CD4-positive, alpha-beta memory T cell (primary cell): Measurements from ENCODE around the gene PAX3. TPM values are rescaled to one million over a fixed set of nuclear protein-coding genes. Genes with fewer than 3 reads are reported as not detected.

Source experiments
- CTCF ChIA-PET: fragments of 350-600 bp; sonication (Branson Sonifier 250); formaldehyde crosslinking; loops from one replicate; lab custom pipeline; 2021; ENCODE audit warnings: inconsistent platforms; ENCODE audit not compliant: partially characterized antibody; lab: Charles Lee
- POLR2A ChIA-PET: fragments of 350-600 bp; sonication (Branson Sonifier 250); formaldehyde crosslinking; loops from one replicate; lab custom pipeline; 2021; ENCODE audit not compliant: partially characterized antibody; lab: Charles Lee
- DNase-seq, 5 donors: peaks; one replicate each; pipeline versions ENCODE4 v3.0.0 to v3.0.0-alpha.2; 2020 to 2022; ENCODE audit warnings: mixed read lengths in 1 of 5
- H3K27ac ChIP-seq: one replicate; pipeline ENCODE4 v1.7.0; 2013; ENCODE audit warnings: low read depth, low read length
- H3K27me3 ChIP-seq: 2 replicates; pipeline ENCODE4 v1.7.0; 2013; ENCODE audit warnings: mild to moderate bottlenecking, low read length, moderate library complexity; ENCODE audit not compliant: insufficient read depth
- H3K36me3 ChIP-seq: 2 replicates; pipeline ENCODE4 v1.7.0; 2013; ENCODE audit warnings: mild to moderate bottlenecking, low read length, moderate library complexity; ENCODE audit not compliant: insufficient read depth
- H3K4me1 ChIP-seq: 2 replicates; pipeline ENCODE4 v1.7.0; 2013; ENCODE audit warnings: mild to moderate bottlenecking, low read length, moderate library complexity; ENCODE audit not compliant: insufficient read depth
- H3K4me3 ChIP-seq, 2 donors: one replicate each; pipeline ENCODE4 v1.7.0; 2013; ENCODE audit warnings: low read length in 2 of 2, mild to moderate bottlenecking in 1 of 2
- H3K9me3 ChIP-seq, 2 donors: one replicate each; pipeline ENCODE4 v1.7.0; 2013; ENCODE audit warnings: low read length in 2 of 2, control low read depth in 1 of 2; ENCODE audit not compliant: control insufficient read depth in 1 of 2
- H3K27ac Mint-ChIP-seq, 7 donors: one replicate each; pipeline ENCODE4 v1.8.0; 2020 to 2021; ENCODE audit warnings: mixed read lengths in 7 of 7, mild to moderate bottlenecking in 6 of 7, inconsistent platforms in 3 of 7, moderate library complexity in 3 of 7
- H3K27me3 Mint-ChIP-seq, 2 donors: one replicate each; pipeline ENCODE4 v1.8.0; 2020 to 2021; ENCODE audit warnings: mixed read lengths in 2 of 2
- H3K36me3 Mint-ChIP-seq, 2 donors: one replicate each; pipeline ENCODE4 v1.8.0; 2020 to 2021; ENCODE audit warnings: mixed read lengths in 2 of 2, inconsistent platforms in 1 of 2, mild to moderate bottlenecking in 1 of 2
- H3K4me1 Mint-ChIP-seq, 4 donors: one replicate each; pipeline ENCODE4 v1.8.0; 2020 to 2021; ENCODE audit warnings: mixed read lengths in 4 of 4, mild to moderate bottlenecking in 1 of 4
- H3K4me3 Mint-ChIP-seq, 8 donors: one replicate each; pipeline ENCODE4 v1.8.0; 2020 to 2021; ENCODE audit warnings: mixed read lengths in 8 of 8, mild to moderate bottlenecking in 7 of 8, moderate library complexity in 6 of 8, inconsistent platforms in 3 of 8
- H3K9me3 Mint-ChIP-seq, 8 donors: one replicate each; pipeline ENCODE4 v1.8.0; 2020 to 2021; ENCODE audit warnings: mixed read lengths in 8 of 8, mild to moderate bottlenecking in 5 of 8, inconsistent platforms in 3 of 8, moderate library complexity in 1 of 8
- intact Hi-C: fragments of 100-400 bp; cut with micrococcal nuclease; formaldehyde crosslinking; loops from one replicate; pipeline ENCODE4 v1.15.1; 2023
- polyA plus RNA-seq, 2 donors: library from polyadenylated mRNA; unstranded; fragments of 300-500 nt; fragmentation: Illumina TruSeq; gene quantifications; one replicate each; pipeline ENCODE4 v1.2.3, GENCODE V29; 2021
- total RNA-seq, 2 experiments: library from RNA; stranded (reverse); gene quantifications; one replicate each; pipeline ENCODE4 v1.2.3, GENCODE V29; 2021

Gene PAX3
- total and polyA plus RNA-seq, 4 experiments from 2014 or later: not detected

DNA sequence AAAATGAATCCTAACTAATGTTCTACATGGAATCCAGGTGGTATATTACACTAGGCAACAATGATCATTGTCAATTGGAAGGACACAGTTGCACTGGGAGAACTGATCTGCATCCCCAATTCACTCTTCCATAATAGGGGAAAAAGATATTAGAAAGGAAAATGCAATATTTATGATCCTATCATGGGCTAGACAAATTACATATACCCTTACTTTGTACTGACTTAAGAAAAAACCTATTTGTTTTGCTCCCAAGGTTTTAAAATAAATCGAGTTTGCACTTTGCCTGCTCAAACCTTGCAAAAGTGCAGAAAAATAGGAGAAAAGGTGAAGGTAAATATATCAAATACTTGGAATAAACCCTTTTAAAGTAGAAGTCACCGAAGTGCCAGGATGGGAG is 11.0 kb upstream of the PAX3 start:
- POLR2A ChIA-PET: no interaction called here

DNA sequence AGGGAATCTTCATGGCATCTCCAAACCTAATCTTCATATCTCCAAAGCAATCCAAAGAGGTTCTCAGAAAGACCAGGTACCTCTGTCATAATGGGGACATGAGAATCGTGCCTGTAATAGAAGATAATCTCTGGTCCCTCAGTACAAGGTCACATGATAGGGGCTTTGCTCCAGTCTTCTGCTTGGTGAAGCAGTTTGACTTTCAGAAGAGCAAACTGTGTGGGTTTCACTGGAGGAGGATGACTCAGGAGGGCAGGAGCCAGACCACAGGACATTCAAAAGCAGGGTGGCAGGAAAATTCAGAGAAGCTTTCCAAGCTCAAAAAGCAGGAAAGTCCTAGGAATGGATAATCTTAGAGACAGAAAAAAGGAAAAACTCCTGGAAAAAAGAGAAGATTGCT is 10.6 kb upstream of the PAX3 start:
- H3K27ac Mint-ChIP-seq: peak overlapping the region in 1 of 7 donors; percentile 17
- ChIA-PET POLR2A (no interaction called here), CTCF (no interaction called here)
- intact Hi-C loops: no loop called here
- peaks cover 81% of the 10 kb centered on the region for H3K27me3 ChIP-seq
- peaks cover 0 to 3% of the 10 kb centered on the region in 2 donors for H3K36me3 Mint-ChIP-seq
- peaks cover 71 to 83% of the 10 kb centered on the region in 2 donors for H3K27me3 Mint-ChIP-seq
- peaks cover 12 to 33% (median 25%) of the 10 kb centered on the region in 4 donors for H3K4me1 Mint-ChIP-seq
- H3K9me3 Mint-ChIP-seq: peaks cover 0 to 30% (median 6%) of the 10 kb centered on the region in 8 donors
- DNase-seq: no peak
- no peaks in the 10 kb centered on the region for H3K36me3 ChIP-seq
- H3K27ac ChIP-seq: no peak overlapping the region
- peaks cover 44% of the 10 kb centered on the region for H3K4me1 ChIP-seq
- no peaks in the 10 kb centered on the region for H3K9me3 ChIP-seq
- no peak overlapping the region for H3K4me3 ChIP-seq
- no peak overlapping the region for H3K4me3 Mint-ChIP-seq

More for the DNA sequence above, 11.0 kb upstream of the PAX3 start:
- Histone ChIP-seq H3K9me3 (no peaks in the 10 kb centered on the region), H3K27me3 (peaks cover 81% of the 10 kb centered on the region), H3K4me3 (no peak overlapping the region), H3K27ac (no peak overlapping the region), H3K36me3 (no peaks in the 10 kb centered on the region), H3K4me1 (peaks cover 40% of the 10 kb centered on the region)
- peaks cover 11 to 29% (median 23%) of the 10 kb centered on the region in 4 donors for H3K4me1 Mint-ChIP-seq
- peaks cover 0 to 30% (median 6%) of the 10 kb centered on the region in 8 donors for H3K9me3 Mint-ChIP-seq
- intact Hi-C loops: no loop called here
- CTCF ChIA-PET: no interaction called here
- H3K27ac Mint-ChIP-seq: peak overlapping the region in 1 of 7 donors; percentile 35
- no peak overlapping the region for H3K4me3 Mint-ChIP-seq
- peaks cover 0 to 2% of the 10 kb centered on the region in 2 donors for H3K36me3 Mint-ChIP-seq
- DNase-seq: no peak
- peaks cover 71 to 83% of the 10 kb centered on the region in 2 donors for H3K27me3 Mint-ChIP-seq

DNA sequence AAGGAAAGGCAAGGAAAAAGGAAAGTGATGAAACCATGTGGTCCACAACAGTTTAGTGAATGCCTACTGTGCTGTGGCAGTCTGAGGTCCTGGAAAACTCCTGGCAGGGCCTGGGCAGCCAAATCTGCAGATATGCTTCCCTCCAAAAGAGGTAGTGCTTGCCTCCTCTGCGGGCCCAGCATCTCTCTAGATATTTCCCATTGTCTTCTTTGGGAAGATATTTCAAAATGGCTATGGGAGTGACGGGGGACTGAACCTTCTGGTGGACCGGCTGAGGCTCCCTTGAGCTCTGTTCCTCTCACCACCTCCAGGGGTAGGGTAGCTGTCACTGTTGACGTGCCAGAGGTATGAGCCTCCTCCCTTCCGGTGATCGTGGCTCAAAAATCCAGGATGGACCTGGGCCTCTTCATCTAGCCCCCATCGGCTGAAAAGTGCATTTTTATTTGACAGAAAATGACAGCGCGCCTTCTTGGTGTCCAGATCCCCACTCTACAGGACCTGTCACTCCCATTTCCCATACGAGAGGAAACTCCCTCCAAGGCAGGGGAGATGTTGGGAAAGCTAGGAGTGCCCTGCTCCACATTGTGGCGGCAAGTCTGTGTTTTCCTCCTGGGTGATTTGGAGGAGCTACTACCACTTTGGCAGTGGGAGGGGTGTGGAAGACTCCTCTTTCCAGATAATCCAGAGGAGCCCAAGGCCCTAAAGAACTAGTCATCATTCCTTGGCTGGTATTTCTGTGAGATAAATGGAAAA is 9.4 kb upstream of the PAX3 start:
- Mint-ChIP-seq H3K27me3 (peaks cover 69 to 80% of the 10 kb centered on the region in 2 donors), H3K4me3 (peak overlapping the region in 1 of 8 donors; percentile 22), H3K4me1 (peaks cover 14 to 44% (median 32%) of the 10 kb centered on the region in 4 donors), H3K9me3 (peaks cover 0 to 35% (median 8%) of the 10 kb centered on the region in 8 donors), H3K36me3 (peaks cover 0 to 3% of the 10 kb centered on the region in 2 donors), H3K27ac (peak overlapping the region in 1 of 7 donors; percentile 23)
- DNase-seq: no peak
- POLR2A ChIA-PET: no interaction called here
- peaks cover 48% of the 10 kb centered on the region for H3K4me1 ChIP-seq
- no peaks in the 10 kb centered on the region for H3K36me3 ChIP-seq
- H3K9me3 ChIP-seq: no peaks in the 10 kb centered on the region
- intact Hi-C loops: no loop called here
- peaks cover 88% of the 10 kb centered on the region for H3K27me3 ChIP-seq
- H3K4me3 ChIP-seq: no peak overlapping the region
- H3K27ac ChIP-seq: no peak overlapping the region
- CTCF ChIA-PET: no interaction called here

DNA sequence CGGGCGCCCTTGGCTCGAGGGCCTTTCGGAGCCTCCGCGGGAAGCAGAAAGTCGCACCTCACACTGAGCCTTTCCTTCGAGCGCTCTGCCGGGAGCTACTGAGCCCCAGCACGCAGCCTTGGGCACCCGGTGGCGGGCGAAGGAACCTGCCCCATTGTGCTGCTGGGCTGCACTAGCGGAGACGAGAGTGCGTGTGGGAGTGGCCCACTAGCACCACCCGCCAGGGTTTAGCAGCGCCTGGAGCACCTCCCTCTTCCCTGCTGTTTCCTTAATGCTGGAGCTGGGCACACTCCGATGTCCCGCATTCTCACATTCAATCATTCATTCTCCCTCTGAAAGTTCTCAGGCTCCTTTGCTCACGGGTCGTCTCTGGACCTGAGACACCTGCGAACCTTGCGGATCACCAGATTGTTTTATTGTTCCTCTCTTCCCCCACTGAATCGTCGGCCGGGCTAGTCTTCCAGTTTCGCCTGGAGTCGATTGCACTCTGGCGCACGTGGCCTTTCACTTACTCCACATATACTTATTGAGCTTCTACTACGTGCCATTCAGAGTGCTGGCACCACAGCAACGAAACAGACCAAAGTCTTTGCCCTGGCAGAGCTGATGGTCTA is 8.5 kb upstream of the PAX3 start:
- H3K4me1 Mint-ChIP-seq: peaks cover 16 to 51% (median 36%) of the 10 kb centered on the region in 4 donors
- H3K4me3 Mint-ChIP-seq: peak overlapping the region in 7 of 8 donors; percentile 36 to 81 (median 60)
- H3K27me3 Mint-ChIP-seq: peaks cover 70 to 81% of the 10 kb centered on the region in 2 donors
- H3K9me3 Mint-ChIP-seq: peaks cover 0 to 37% (median 11%) of the 10 kb centered on the region in 8 donors
- Histone ChIP-seq H3K9me3 (no peaks in the 10 kb centered on the region), H3K4me1 (peaks cover 41% of the 10 kb centered on the region), H3K36me3 (no peaks in the 10 kb centered on the region), H3K27me3 (peaks cover 88% of the 10 kb centered on the region), H3K4me3 (no peak overlapping the region), H3K27ac (no peak overlapping the region)
- intact Hi-C loops: no loop called here
- CTCF ChIA-PET: no interaction called here
- no peak for DNase-seq
- H3K27ac Mint-ChIP-seq: peak overlapping the region in 3 of 7 donors; percentile 2 to 84 (median 23)
- POLR2A ChIA-PET: no interaction called here
- H3K36me3 Mint-ChIP-seq: peaks cover 0 to 4% of the 10 kb centered on the region in 2 donors

DNA sequence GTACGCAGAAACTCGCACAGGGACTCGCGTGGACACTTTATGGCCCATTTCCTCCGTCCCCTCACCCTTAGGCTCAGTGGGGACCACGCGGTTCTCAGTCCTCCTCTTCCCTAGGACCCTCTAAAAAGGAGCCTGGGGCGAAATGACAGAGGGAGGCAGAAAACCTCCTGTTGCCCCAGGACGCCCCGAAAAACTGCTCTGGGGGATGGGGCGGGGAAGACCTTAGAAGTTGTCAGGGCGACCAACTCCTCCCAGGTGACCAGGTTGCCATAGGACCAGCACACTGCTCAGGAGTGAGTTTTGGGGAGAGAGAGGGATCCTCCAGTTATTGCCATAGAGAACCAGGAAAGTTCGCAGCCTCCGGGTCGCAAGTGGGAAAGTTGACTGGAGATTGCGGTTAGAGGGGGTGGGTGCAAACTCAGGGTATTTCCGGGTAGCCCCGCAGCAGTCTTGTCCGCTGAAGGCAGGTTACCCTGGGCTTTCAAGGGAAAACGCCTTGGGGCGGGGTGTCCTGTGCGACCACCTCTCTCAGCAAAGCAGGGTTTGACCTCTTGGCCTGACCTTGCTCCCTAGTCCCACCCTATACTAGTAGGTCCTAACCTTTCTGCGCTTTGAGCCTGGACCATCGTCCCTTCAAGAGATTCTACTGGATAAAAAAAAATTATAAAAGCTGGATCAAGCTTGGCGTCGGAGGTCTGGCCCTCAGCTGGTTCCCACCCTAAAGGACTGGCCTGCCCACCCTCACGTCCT is 7.8 kb upstream of the PAX3 start:
- Histone ChIP-seq H3K27ac (no peak overlapping the region), H3K36me3 (no peaks in the 10 kb centered on the region), H3K27me3 (peaks cover 90% of the 10 kb centered on the region), H3K4me3 (peak overlapping the region; percentile 23 to 44), H3K4me1 (peaks cover 35% of the 10 kb centered on the region), H3K9me3 (no peaks in the 10 kb centered on the region)
- Mint-ChIP-seq H3K9me3 (peaks cover 0 to 35% (median 11%) of the 10 kb centered on the region in 8 donors), H3K4me3 (peak overlapping the region; percentile 75 to 92 (median 82)), H3K27ac (no peak overlapping the region), H3K36me3 (peaks cover 0 to 4% of the 10 kb centered on the region in 2 donors), H3K27me3 (peaks cover 72 to 87% of the 10 kb centered on the region in 2 donors), H3K4me1 (peaks cover 17 to 55% (median 37%) of the 10 kb centered on the region in 4 donors)
- ChIA-PET POLR2A (no interaction called here), CTCF (no interaction called here)
- intact Hi-C loops: no loop called here
- no peak for DNase-seq

DNA sequence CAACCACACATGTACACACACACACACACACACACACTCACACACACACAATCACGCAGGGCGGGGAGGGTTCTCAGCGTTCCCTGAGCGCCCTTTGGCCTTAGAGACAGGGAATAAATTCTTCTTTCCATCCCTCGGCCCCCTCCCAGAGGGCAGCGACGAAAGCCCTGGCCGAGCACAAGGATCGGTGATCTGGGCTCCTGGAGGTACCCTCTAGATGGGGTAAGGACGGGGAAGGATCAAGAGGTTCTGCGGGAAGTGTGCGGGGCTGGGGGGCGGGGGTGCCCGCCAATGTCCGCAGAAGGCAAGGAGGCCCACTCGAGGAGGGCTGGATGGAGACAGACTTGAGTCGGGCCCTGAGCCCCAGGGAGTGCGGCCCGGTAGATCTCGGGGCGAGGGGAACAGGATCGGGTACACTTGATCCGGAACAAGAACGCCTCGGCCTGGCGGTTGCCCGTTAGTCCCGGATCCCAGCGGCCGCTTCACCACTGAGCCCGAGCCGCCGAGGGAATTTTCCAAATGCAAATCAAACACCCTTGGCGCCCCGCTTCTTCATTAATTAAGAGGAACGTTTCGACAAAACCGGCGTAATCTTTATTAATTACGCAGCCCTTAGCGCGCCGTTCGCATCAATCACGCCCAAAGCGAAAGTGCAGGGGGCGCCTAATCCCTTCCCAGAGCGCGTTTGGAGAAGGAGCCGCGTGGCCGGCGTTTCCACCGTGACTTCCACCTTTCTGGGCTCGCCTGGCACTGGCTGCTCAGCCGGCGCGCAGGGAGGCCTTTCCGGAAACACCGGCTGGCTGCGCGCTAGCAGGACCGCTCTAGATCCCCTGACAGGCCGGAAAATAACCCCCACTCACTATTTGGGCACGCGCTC is 7.0 kb upstream of the PAX3 start:
- Mint-ChIP-seq H3K27me3 (peaks cover 77 to 84% of the 10 kb centered on the region in 2 donors), H3K27ac (peak overlapping the region in 2 of 7 donors; percentile 57 to 75), H3K4me1 (peaks cover 17 to 56% (median 37%) of the 10 kb centered on the region in 4 donors), H3K4me3 (peak overlapping the region; percentile 75 to 92 (median 82)), H3K36me3 (peaks cover 0 to 4% of the 10 kb centered on the region in 2 donors), H3K9me3 (peaks cover 0 to 28% (median 12%) of the 10 kb centered on the region in 8 donors)
- H3K4me3 ChIP-seq: peak overlapping the region; percentile 23 to 44
- no peak for DNase-seq
- H3K9me3 ChIP-seq: no peaks in the 10 kb centered on the region
- CTCF ChIA-PET: no interaction called here
- POLR2A ChIA-PET: no interaction called here
- H3K4me1 ChIP-seq: peaks cover 35% of the 10 kb centered on the region
- peaks cover 90% of the 10 kb centered on the region for H3K27me3 ChIP-seq
- H3K36me3 ChIP-seq: no peaks in the 10 kb centered on the region
- H3K27ac ChIP-seq: no peak overlapping the region
- intact Hi-C loops: no loop called here
